ENCODE measurements around the gene KCNJ6. TPM values are rescaled to one million over a fixed set of nuclear protein-coding genes. Genes with fewer than 3 reads are reported as not detected.
"Not testable (repeated sequence)": the region's sequence is repeated elsewhere in the genome, so short reads cannot be mapped to it uniquely, and the experiment has no call there.

KCNJ6 gene
- total RNA-seq, 1 experiment from 2014 or later: 0.05 TPM

DNA sequence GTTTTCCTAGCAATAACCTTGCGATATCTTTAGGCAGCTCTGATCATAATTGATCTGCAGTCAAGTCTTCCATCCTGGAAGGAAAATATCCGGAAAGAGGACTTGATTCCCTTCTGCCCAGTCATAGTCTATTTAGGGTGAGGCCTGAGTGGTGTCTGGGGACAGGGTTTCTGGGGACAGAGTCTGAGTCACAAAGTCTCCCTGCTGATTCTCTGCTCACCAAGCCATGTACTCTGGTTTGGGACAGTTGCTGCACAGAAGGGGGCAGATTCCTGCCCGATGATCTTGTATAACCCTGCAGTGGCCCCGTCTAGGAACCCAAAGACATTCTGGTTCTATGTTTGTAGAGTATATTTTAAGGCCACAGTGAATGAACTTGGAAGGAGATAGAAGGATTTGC is 178.8 kb downstream of the KCNJ6 start:
- no peak for DNase-seq
- TF ChIP-seq, protein P1, sequence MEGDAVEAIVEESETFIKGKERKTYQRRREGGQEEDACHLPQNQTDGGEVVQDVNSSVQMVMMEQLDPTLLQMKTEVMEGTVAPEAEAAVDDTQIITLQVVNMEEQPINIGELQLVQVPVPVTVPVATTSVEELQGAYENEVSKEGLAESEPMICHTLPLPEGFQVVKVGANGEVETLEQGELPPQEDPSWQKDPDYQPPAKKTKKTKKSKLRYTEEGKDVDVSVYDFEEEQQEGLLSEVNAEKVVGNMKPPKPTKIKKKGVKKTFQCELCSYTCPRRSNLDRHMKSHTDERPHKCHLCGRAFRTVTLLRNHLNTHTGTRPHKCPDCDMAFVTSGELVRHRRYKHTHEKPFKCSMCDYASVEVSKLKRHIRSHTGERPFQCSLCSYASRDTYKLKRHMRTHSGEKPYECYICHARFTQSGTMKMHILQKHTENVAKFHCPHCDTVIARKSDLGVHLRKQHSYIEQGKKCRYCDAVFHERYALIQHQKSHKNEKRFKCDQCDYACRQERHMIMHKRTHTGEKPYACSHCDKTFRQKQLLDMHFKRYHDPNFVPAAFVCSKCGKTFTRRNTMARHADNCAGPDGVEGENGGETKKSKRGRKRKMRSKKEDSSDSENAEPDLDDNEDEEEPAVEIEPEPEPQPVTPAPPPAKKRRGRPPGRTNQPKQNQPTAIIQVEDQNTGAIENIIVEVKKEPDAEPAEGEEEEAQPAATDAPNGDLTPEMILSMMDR (IDR thresholded peaks at IDR 0.05; ENCODE audit: unreplicated experiment): no peak
- intact Hi-C loops (cut with micrococcal nuclease; ENCODE audit: unreplicated experiment): no loop called here
- CTCF ChIA-PET: no interaction called here
- Mint-ChIP-seq H3K36me3 (ENCODE audit: insufficient read depth, unreplicated experiment) (no peaks in the 10 kb centered on the region), H3K27me3 (ENCODE audit: unreplicated experiment) (peaks cover 100% of the 10 kb centered on the region), H3K4me1 (ENCODE audit: low read depth, unreplicated experiment) (no peaks in the 10 kb centered on the region), H3K27ac (ENCODE audit: unreplicated experiment) (no peak overlapping the region), H3K4me3 (ENCODE audit: low read depth, unreplicated experiment) (no peak overlapping the region), H3K9me3 (ENCODE audit: low read depth, unreplicated experiment) (no peaks in the 10 kb centered on the region)
- no TSS peak for BruUV-seq (replicated peaks)

- no peaks in the 10 kb centered on the region for H3K36me3 Mint-ChIP-seq (ENCODE audit: insufficient read depth, unreplicated experiment)
- H3K27ac Mint-ChIP-seq (ENCODE audit: unreplicated experiment): no peak overlapping the region
- peaks cover 98% of the 10 kb centered on the region for H3K27me3 Mint-ChIP-seq (ENCODE audit: unreplicated experiment)
- no peak for DNase-seq
- H3K4me1 Mint-ChIP-seq (ENCODE audit: low read depth, unreplicated experiment): no peaks in the 10 kb centered on the region
- BruUV-seq (replicated peaks): no TSS peak
- TF ChIP-seq, protein P1 (IDR thresholded peaks at IDR 0.05; ENCODE audit: unreplicated experiment): no peak
- H3K9me3 Mint-ChIP-seq (ENCODE audit: low read depth, unreplicated experiment): no peaks in the 10 kb centered on the region
- CTCF ChIA-PET: no interaction called here
- no peak overlapping the region for H3K4me3 Mint-ChIP-seq (ENCODE audit: low read depth, unreplicated experiment)
- intact Hi-C loops (cut with micrococcal nuclease; ENCODE audit: unreplicated experiment): no loop called here
Measured at GRCh38 chr21:37734846-37735245, 181.4 kb downstream of the KCNJ6 start.

GRCh38 chr21:37732927-37733326 is 183.3 kb downstream of the KCNJ6 start:
- BruUV-seq (replicated peaks): no TSS peak
- Mint-ChIP-seq H3K4me1 (ENCODE audit: low read depth, unreplicated experiment) (no peaks in the 10 kb centered on the region), H3K4me3 (ENCODE audit: low read depth, unreplicated experiment) (no peak overlapping the region), H3K36me3 (ENCODE audit: insufficient read depth, unreplicated experiment) (no peaks in the 10 kb centered on the region), H3K27ac (ENCODE audit: unreplicated experiment) (no peak overlapping the region), H3K9me3 (ENCODE audit: low read depth, unreplicated experiment) (no peaks in the 10 kb centered on the region), H3K27me3 (ENCODE audit: unreplicated experiment) (peaks cover 91% of the 10 kb centered on the region)
- DNase-seq: no peak
- CTCF ChIA-PET: no interaction called here
- TF ChIP-seq, protein P1 (IDR thresholded peaks at IDR 0.05; ENCODE audit: unreplicated experiment): no peak
- intact Hi-C loops (cut with micrococcal nuclease; ENCODE audit: unreplicated experiment): no loop called here

DNA sequence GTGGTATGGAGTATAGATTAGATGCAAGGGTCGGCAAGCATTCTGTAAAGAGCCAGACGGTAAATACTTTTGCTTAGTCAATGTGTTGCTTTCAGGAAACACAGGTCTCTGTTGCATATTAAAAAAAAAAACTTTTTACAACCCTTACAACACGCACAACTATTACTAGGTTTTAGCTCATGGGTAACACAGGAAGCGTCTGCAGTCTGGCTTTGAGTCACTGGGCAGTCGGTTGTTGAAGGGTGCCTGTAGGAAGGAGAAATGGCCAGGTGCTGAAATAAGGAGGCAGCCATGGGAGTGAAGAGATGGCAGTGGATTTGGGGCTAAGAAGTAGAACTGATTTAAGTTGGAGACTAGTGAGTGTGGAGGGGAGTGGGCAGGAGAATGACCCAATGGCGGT is 192.1 kb downstream of the KCNJ6 start:
- Mint-ChIP-seq H3K4me3 (ENCODE audit: low read depth, unreplicated experiment) (no peak overlapping the region), H3K27me3 (ENCODE audit: unreplicated experiment) (peaks cover 73% of the 10 kb centered on the region), H3K9me3 (ENCODE audit: low read depth, unreplicated experiment) (no peaks in the 10 kb centered on the region), H3K27ac (ENCODE audit: unreplicated experiment) (no peak overlapping the region), H3K36me3 (ENCODE audit: insufficient read depth, unreplicated experiment) (no peaks in the 10 kb centered on the region), H3K4me1 (ENCODE audit: low read depth, unreplicated experiment) (no peaks in the 10 kb centered on the region)
- intact Hi-C loops (cut with micrococcal nuclease; ENCODE audit: unreplicated experiment): no loop called here
- no TSS peak for BruUV-seq (replicated peaks)
- DNase-seq: no peak
- CTCF ChIA-PET: no interaction called here
- TF ChIP-seq, protein P1 (IDR thresholded peaks at IDR 0.05; ENCODE audit: unreplicated experiment): no peak

DNA sequence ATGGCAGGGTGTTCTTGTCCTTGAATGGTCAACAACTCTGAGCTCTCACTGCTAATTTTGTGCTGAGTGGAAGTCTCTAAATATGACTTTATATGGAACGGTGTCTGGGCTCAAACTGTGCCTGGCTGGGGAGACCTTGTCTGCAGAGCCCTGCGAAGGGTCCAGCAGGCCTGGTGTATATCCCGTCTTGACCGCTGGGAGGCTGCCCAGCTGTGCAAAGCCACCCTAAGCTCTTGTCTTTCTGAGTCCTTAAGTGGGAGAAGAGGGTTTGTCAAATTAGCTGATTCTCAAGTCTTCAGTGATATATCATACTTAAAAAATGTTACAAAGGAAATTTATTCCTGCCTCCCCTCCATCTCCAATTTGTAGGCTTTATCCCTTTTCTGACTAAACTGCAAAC is 198.7 kb downstream of the KCNJ6 start:
- CTCF ChIA-PET: no interaction called here
- no TSS peak for BruUV-seq (replicated peaks)
- intact Hi-C loops (cut with micrococcal nuclease; ENCODE audit: unreplicated experiment): no loop called here
- TF ChIP-seq, protein P1 (IDR thresholded peaks at IDR 0.05; ENCODE audit: unreplicated experiment): no peak
- Mint-ChIP-seq H3K4me3 (ENCODE audit: low read depth, unreplicated experiment) (no peak overlapping the region), H3K9me3 (ENCODE audit: low read depth, unreplicated experiment) (no peaks in the 10 kb centered on the region), H3K27me3 (ENCODE audit: unreplicated experiment) (peaks cover 61% of the 10 kb centered on the region), H3K4me1 (ENCODE audit: low read depth, unreplicated experiment) (no peaks in the 10 kb centered on the region), H3K36me3 (ENCODE audit: insufficient read depth, unreplicated experiment) (no peaks in the 10 kb centered on the region), H3K27ac (ENCODE audit: unreplicated experiment) (no peak overlapping the region)
- DNase-seq: no peak

DNA sequence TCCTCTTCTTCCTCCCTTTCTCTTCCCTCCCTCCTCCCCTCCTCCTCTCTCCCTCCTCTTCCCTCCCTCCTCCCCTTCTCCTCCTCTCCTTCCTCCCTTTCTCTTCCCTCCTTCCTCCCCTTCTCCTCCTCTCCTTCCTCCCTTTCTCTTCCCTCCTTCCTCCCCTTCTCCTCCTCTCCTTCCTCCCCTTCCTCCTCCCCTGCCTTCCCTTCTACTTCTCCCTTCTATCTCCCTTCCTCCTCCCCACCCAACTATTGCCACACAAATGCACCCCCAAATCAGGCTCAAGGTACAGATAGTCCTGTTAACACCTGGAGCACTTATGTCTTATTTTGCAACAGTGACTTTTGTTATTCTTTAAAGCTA is 203.7 kb downstream of the KCNJ6 start:
- H3K9me3 Mint-ChIP-seq (ENCODE audit: low read depth, unreplicated experiment); H3K36me3 Mint-ChIP-seq (ENCODE audit: insufficient read depth, unreplicated experiment); BruUV-seq (replicated peaks); H3K4me1 Mint-ChIP-seq (ENCODE audit: low read depth, unreplicated experiment); H3K27ac Mint-ChIP-seq (ENCODE audit: unreplicated experiment); DNase-seq; H3K4me3 Mint-ChIP-seq (ENCODE audit: low read depth, unreplicated experiment): not testable (repeated sequence)
- CTCF ChIA-PET: interaction anchor here (0.6 to 1.2 kb wide), 10 partner anchors 16 to 1830 kb away, joined by 3 to 11 read pairs (median 3); no protein-coding TSS in a partner anchor
- intact Hi-C loops (cut with micrococcal nuclease; ENCODE audit: unreplicated experiment): loop anchor here (5.0 kb wide), 3 partner anchors 45 to 645 kb away; no protein-coding TSS in a partner anchor
- H3K27me3 Mint-ChIP-seq (ENCODE audit: unreplicated experiment): peaks cover 27% of the 10 kb centered on the region
